Measurements from ENCODE around the gene TRIM46.

GRCh38 chr1:155185783-155186066, 12.1 kb downstream of the TRIM46 start:
- TF ChIP-seq CTCF (IDR thresholded peaks at IDR 0.05) (no peak), POLR2A (IDR thresholded peaks at IDR 0.05) (no peak)

All from lower leg skin (tissue), 3 donors.